B cell (primary cell): ENCODE data around the gene BTG2. TPM values are rescaled to one million over a fixed set of nuclear protein-coding genes. Genes with fewer than 3 reads are reported as not detected.
A peak's percentile ranks its signal among the peaks of the same experiment; 100 is the strongest.

Source experiments
- ATAC-seq: fragments of 200-7000 bp; cut with Tn5 transposase; one replicate; pipeline ENCODE4 v1.10.0; 2021; ENCODE audit warnings: low read depth, mild to moderate bottlenecking, moderate number of reproducible peaks, moderate library complexity
- CTCF ChIA-PET: fragments of 350-600 bp; sonication (Branson Sonifier 250); formaldehyde crosslinking; loops from one replicate; lab custom pipeline; 2021; ENCODE audit warnings: antibody characterized with exemption, inconsistent platforms; lab: Charles Lee
- POLR2A ChIA-PET: fragments of 350-600 bp; sonication (Branson Sonifier 250); formaldehyde crosslinking; loops from one replicate; lab custom pipeline; 2021; ENCODE audit warnings: antibody characterized with exemption; lab: Charles Lee
- DNase-seq: peaks from one replicate; pipeline ENCODE4 v3.0.0; 2013
- H2AFZ ChIP-seq: 2 replicates; pipeline ENCODE4 v1.6.1; 2012; ENCODE audit warnings: mild to moderate bottlenecking, low read depth, low read length; ENCODE audit not compliant: insufficient read depth, poor library complexity, severe bottlenecking
- H3K27ac ChIP-seq, 2 donors: 1 replicate in 1 of 2; 2 replicates in 1 of 2; pipeline ENCODE4 v1.5.1; 2012 to 2013; ENCODE audit warnings: low read length in 2 of 2, mild to moderate bottlenecking in 2 of 2, moderate library complexity in 1 of 2
- H3K27me3 ChIP-seq, 4 experiments: fragments of 200-600 bp in 1 of 4; sonication (generic) in 1 of 4; replicated peaks in 1 of 4; 1 replicate in 2 of 4; 2 replicates in 2 of 4; pipeline versions ENCODE4 v1.6.1 to v1.7.0; 2013 to 2016; ENCODE audit warnings: low read length in 3 of 4, mild to moderate bottlenecking in 2 of 4, mixed read lengths in 1 of 4, moderate library complexity in 1 of 4; ENCODE audit not compliant: insufficient read depth in 4 of 4, control insufficient read depth in 3 of 4; ENCODE audit errors: control extremely low read depth in 1 of 4
- H3K36me3 ChIP-seq, 2 experiments: replicated peaks in 1 of 2; 1 replicate in 1 of 2; 2 replicates in 1 of 2; pipeline versions ENCODE4 v1.6.1 to v1.7.1; 2013; ENCODE audit warnings: low read length in 1 of 2; ENCODE audit not compliant: insufficient read depth in 2 of 2, control insufficient read depth in 1 of 2; ENCODE audit errors: control extremely low read depth in 1 of 2, extremely low read depth in 1 of 2
- H3K4me1 ChIP-seq, 2 donors: fragments of 200-600 bp in 1 of 2; sonication (generic) in 1 of 2; 1 replicate in 1 of 2; 2 replicates in 1 of 2; pipeline versions ENCODE4 v1.5.1 to v1.6.1; 2013 to 2017; ENCODE audit warnings: low read length in 2 of 2; ENCODE audit not compliant: control insufficient read depth in 2 of 2, insufficient read depth in 2 of 2
- H3K4me2 ChIP-seq: replicated peaks from 2 replicates; pipeline ENCODE3; 2012; ENCODE audit warnings: mild to moderate bottlenecking, low read depth, low read length; ENCODE audit not compliant: poor library complexity, severe bottlenecking
- H3K4me3 ChIP-seq, 5 experiments: fragments of 200-600 bp in 1 of 5; sonication (generic) in 1 of 5; 1 replicate in 3 of 5; 2 replicates in 2 of 5; pipeline versions ENCODE4 v1.5.1 to v1.7.0; 2011 to 2016; ENCODE audit warnings: low read length in 4 of 5, mild to moderate bottlenecking in 4 of 5, low read depth in 2 of 5, control low read depth in 1 of 5, moderate library complexity in 1 of 5; ENCODE audit not compliant: insufficient read depth in 1 of 5; ENCODE audit errors: control extremely low read depth in 1 of 5, extremely low read depth in 1 of 5
- H3K79me2 ChIP-seq: fragments of 200-600 bp; sonication (generic); one replicate; pipeline ENCODE4 v1.6.0; 2016; ENCODE audit warnings: low read length; ENCODE audit not compliant: control insufficient read depth, insufficient read depth
- H3K9ac ChIP-seq: fragments of 200-600 bp; sonication (generic); 2 replicates; pipeline ENCODE4 v1.6.1; 2017; ENCODE audit warnings: mild to moderate bottlenecking, low read length, moderate library complexity
- H3K9me3 ChIP-seq, 3 donors: one replicate each; pipeline versions ENCODE4 v1.6.1 to v1.7.1; 2013; ENCODE audit warnings: low read length in 2 of 3; ENCODE audit not compliant: control insufficient read depth in 2 of 3, insufficient read depth in 1 of 3; ENCODE audit errors: control extremely low read depth in 1 of 3
- H4K20me1 ChIP-seq: 2 replicates; pipeline ENCODE4 v1.6.0; 2012; ENCODE audit warnings: mild to moderate bottlenecking, low read length; ENCODE audit not compliant: insufficient read depth, control insufficient read depth, poor library complexity, severe bottlenecking
- H3K27ac Mint-ChIP-seq: one replicate; pipeline ENCODE4 v1.8.0; 2021; ENCODE audit warnings: mixed read lengths
- H3K27me3 Mint-ChIP-seq: one replicate; pipeline ENCODE4 v1.8.0; 2021; ENCODE audit warnings: mixed read lengths
- H3K4me1 Mint-ChIP-seq: one replicate; pipeline ENCODE4 v1.8.0; 2021; ENCODE audit warnings: mixed read lengths
- H3K4me3 Mint-ChIP-seq: one replicate; pipeline ENCODE4 v1.8.0; 2021; ENCODE audit warnings: mixed read lengths
- H3K9me3 Mint-ChIP-seq: one replicate; pipeline ENCODE4 v1.8.0; 2022; ENCODE audit warnings: mixed read lengths; ENCODE audit not compliant: insufficient read depth
- CTCF ChIP-seq: fragments of 200-600 bp; IDR thresholded peaks from one replicate; pipeline ENCODE4 v1.8.0; 2022; ENCODE audit warnings: antibody characterized with exemption, mild to moderate bottlenecking
- EZH2 ChIP-seq: IDR thresholded peaks from 2 replicates; pipeline ENCODE4 v1.6.1; 2012; ENCODE audit warnings: borderline replicate concordance, low read depth, mild to moderate bottlenecking, moderate library complexity, low read length; ENCODE audit not compliant: insufficient read depth, poor library complexity, severe bottlenecking
- WGBS: methylation state at CpG from one replicate; pipeline ENCODE4 v1.1.5; 2013; ENCODE audit warnings: missing lambda C conversion rate; ENCODE audit not compliant: insufficient coverage; 5-methylcytosine and 5-hydroxymethylcytosine counted together
- intact Hi-C: fragments of 100-400 bp; cut with micrococcal nuclease; formaldehyde crosslinking; loops from one replicate; pipeline ENCODE4 v1.10.0; 2022
- polyA plus RNA-seq: library from polyadenylated mRNA; depleted of rRNA; stranded (reverse); fragments of >200 nt; gene quantifications from 2 replicates; pipeline ENCODE4 v1.2.3, GENCODE V29; 2012
- total RNA-seq, 2 donors: library from RNA; stranded (reverse); fragments of 120-200 nt in 1 of 2; gene quantifications; 1 replicate in 1 of 2; 2 replicates in 1 of 2; pipeline versions ENCODE4 v1.2.3 to v1.2.4, GENCODE V29; 2013 to 2022

The BTG2 gene
- total and polyA plus RNA-seq, 2 donors (not counting 1 experiment from before 2014, with no cell fraction given) = 508 to 778 TPM

- peak overlapping the region; percentile 96 to 97 for H3K27ac ChIP-seq
- H2AFZ ChIP-seq = peak overlapping the region; percentile 79
- CTCF ChIA-PET = interaction anchor here (1.2 to 32.7 kb wide), 7 partner anchors 10 to 299 kb away, joined by 3 to 1776 read pairs (median 26); partner anchors contain the start of gene BTG2
- H3K4me3 ChIP-seq = peak overlapping the region; percentile 35 to 77 (median 56)
- H3K79me2 ChIP-seq = peaks cover 17% of the 10 kb centered on the region
- DNase-seq (peak; percentile 95), ATAC-seq (peak; percentile 67)
- H3K4me2 ChIP-seq = peak overlapping the region; percentile 92
- POLR2A ChIA-PET = interaction anchor here (0.7 to 13.4 kb wide), 13 partner anchors 7 to 1071 kb away, joined by 3 to 687 read pairs (median 22); partner anchors contain the start of gene BTG2
- H4K20me1 ChIP-seq = no peaks in the 10 kb centered on the region
- H3K9ac ChIP-seq = peak overlapping the region; percentile 68
- TF ChIP-seq EZH2 = no peak
- no peak for TF ChIP-seq CTCF
- peak overlapping the region; percentile 88 for H3K4me3 Mint-ChIP-seq
- no peaks in the 10 kb centered on the region for H3K27me3 Mint-ChIP-seq
- no peaks in the 10 kb centered on the region for H3K9me3 Mint-ChIP-seq
- intact Hi-C loops = loop anchor here (1.0 to 5.0 kb wide), 6 partner anchors 13 to 300 kb away; partner anchors contain the start of genes ATP2B4 and BTG2
- no peaks in the 10 kb centered on the region for H3K36me3 ChIP-seq
- peaks cover 71% of the 10 kb centered on the region for H3K4me1 Mint-ChIP-seq
- no peaks in the 10 kb centered on the region for H3K27me3 ChIP-seq
- no peaks in the 10 kb centered on the region for H3K9me3 ChIP-seq
- H3K4me1 ChIP-seq = peaks cover 56 to 62% of the 10 kb centered on the region in 2 donors
- peak overlapping the region; percentile 98 for H3K27ac Mint-ChIP-seq
- 0% methylated on average over 32 of the region's 49 CpGs for WGBS
These were observed 21.7 kb downstream of the BTG2 start for GRCh38 chr1:203326830-203327683.
